ENCODE results near the gene UHRF1. TPM values are rescaled to one million over a fixed set of nuclear protein-coding genes. Genes with fewer than 3 reads are reported as not detected.

The UHRF1 gene
- total and polyA plus RNA-seq, 2 experiments from 2014 or later = 26.9 to 29.4 TPM

GRCh38 chr19:4967738-4968461 is 58.6 kb downstream of the UHRF1 start:
- Histone ChIP-seq H3K79me2 (ENCODE audit: insufficient read depth) (peaks cover 36% of the 10 kb centered on the region), H2AFZ (peak overlapping the region; percentile 85), H3K9me3 (ENCODE audit: low read depth) (no peaks in the 10 kb centered on the region), H3K27me3 (replicated peaks; ENCODE audit: insufficient read depth) (no peaks in the 10 kb centered on the region), H3K4me1 (ENCODE audit: insufficient read depth) (peaks cover 11% of the 10 kb centered on the region), H4K20me1 (ENCODE audit: insufficient read depth) (no peaks in the 10 kb centered on the region), H3K36me3 (ENCODE audit: low read depth) (no peaks in the 10 kb centered on the region), H3K4me3 (peak overlapping the region; percentile 61), H3K4me2 (ENCODE audit: unreplicated experiment) (peak overlapping the region; percentile 54), H3K9ac (peak overlapping the region; percentile 58), H3K27ac (peak overlapping the region; percentile 65), H3F3A (ENCODE audit: insufficient read depth) (peaks cover 42% of the 10 kb centered on the region), H3K9me2 (ENCODE audit: insufficient read depth) (no peaks in the 10 kb centered on the region)
- DNase-seq = peak; percentile 66
- in situ Hi-C loops (cut with MboI) = no loop called here
- WGBS, 2 experiments (ENCODE audit: low coverage in 1 of 2, low lambda C conversion rate in 2 of 2, missing lambda C conversion rate in 2 of 2) = 54 to 64% methylated on average over 16 of the region's 16 CpGs
- TF ChIP-seq EZH2phosphoT487 (IDR thresholded peaks at IDR 0.05; ENCODE audit: insufficient read depth, low read depth) = no peak
- no peak for TF ChIP-seq EZH2 (IDR thresholded peaks at IDR 0.05; ENCODE audit: insufficient read depth, poor library complexity, severe bottlenecking)

GRCh38 chr19:4968462-4969291 is 59.4 kb downstream of the UHRF1 start, which contains the start of gene KDM4B:
Gene KDM4B, plus strand, starts transcription at chr19:4969113. Its CDS starts 63,778 bp downstream, at chr19:5032891.
- Histone ChIP-seq H3K4me1 (ENCODE audit: insufficient read depth) (peaks cover 18% of the 10 kb centered on the region), H4K20me1 (ENCODE audit: insufficient read depth) (no peaks in the 10 kb centered on the region), H3K4me2 (ENCODE audit: unreplicated experiment) (peak within 1 kb of the TSS; percentile 99), H3K9me2 (ENCODE audit: insufficient read depth) (no peaks in the 10 kb centered on the region), H3K4me3 (peak within 1 kb of the TSS; percentile 97), H3K79me2 (ENCODE audit: insufficient read depth) (peaks cover 43% of the 10 kb centered on the region), H3F3A (ENCODE audit: insufficient read depth) (peaks cover 42% of the 10 kb centered on the region), H3K9ac (peak within 1 kb of the TSS; percentile 90), H3K36me3 (ENCODE audit: low read depth) (no peaks in the 10 kb centered on the region), H2AFZ (peak within 1 kb of the TSS; percentile 85), H3K27me3 (replicated peaks; ENCODE audit: insufficient read depth) (no peaks in the 10 kb centered on the region), H3K9me3 (ENCODE audit: low read depth) (no peaks in the 10 kb centered on the region), H3K27ac (peak within 1 kb of the TSS; percentile 65)
- DNase-seq = peak; percentile 100
- TF ChIP-seq EZH2phosphoT487 (IDR thresholded peaks at IDR 0.05; ENCODE audit: insufficient read depth, low read depth) (no peak), EZH2 (IDR thresholded peaks at IDR 0.05; ENCODE audit: insufficient read depth, poor library complexity, severe bottlenecking) (no peak)
- in situ Hi-C loops (cut with MboI) = no loop called here
- 1 to 2% methylated on average over 51 to 69 of the region's 96 CpGs for WGBS, 2 experiments (ENCODE audit: low coverage in 1 of 2, low lambda C conversion rate in 2 of 2, missing lambda C conversion rate in 2 of 2)

- H3K4me3 ChIP-seq = peak overlapping the region; percentile 97
- TF ChIP-seq EZH2phosphoT487 (IDR thresholded peaks at IDR 0.05; ENCODE audit: insufficient read depth, low read depth) = no peak
- TF ChIP-seq EZH2 (IDR thresholded peaks at IDR 0.05; ENCODE audit: insufficient read depth, poor library complexity, severe bottlenecking) = no peak
- H3K27me3 ChIP-seq (replicated peaks; ENCODE audit: insufficient read depth) = no peaks in the 10 kb centered on the region
- in situ Hi-C loops (cut with MboI) = no loop called here
- H3K9me2 ChIP-seq (ENCODE audit: insufficient read depth) = no peaks in the 10 kb centered on the region
- no peaks in the 10 kb centered on the region for H4K20me1 ChIP-seq (ENCODE audit: insufficient read depth)
- H3K4me1 ChIP-seq (ENCODE audit: insufficient read depth) = peaks cover 18% of the 10 kb centered on the region
- H3K79me2 ChIP-seq (ENCODE audit: insufficient read depth) = peaks cover 50% of the 10 kb centered on the region
- no peak for DNase-seq
- peaks cover 42% of the 10 kb centered on the region for H3F3A ChIP-seq (ENCODE audit: insufficient read depth)
- no peaks in the 10 kb centered on the region for H3K9me3 ChIP-seq (ENCODE audit: low read depth)
- H3K9ac ChIP-seq = peak overlapping the region; percentile 90
- no peaks in the 10 kb centered on the region for H3K36me3 ChIP-seq (ENCODE audit: low read depth)
- no peak overlapping the region for H2AFZ ChIP-seq
- peak overlapping the region; percentile 50 for H3K27ac ChIP-seq
- peak overlapping the region; percentile 99 for H3K4me2 ChIP-seq (ENCODE audit: unreplicated experiment)
- 3% methylated on average over 15 to 31 of the region's 54 CpGs for WGBS, 2 experiments (ENCODE audit: low coverage in 1 of 2, low lambda C conversion rate in 2 of 2, missing lambda C conversion rate in 2 of 2)
These were observed 60.0 kb downstream of the UHRF1 start for GRCh38 chr19:4969292-4969771.

- Histone ChIP-seq H3F3A (ENCODE audit: insufficient read depth) (peaks cover 36% of the 10 kb centered on the region), H3K79me2 (ENCODE audit: insufficient read depth) (peaks cover 56% of the 10 kb centered on the region), H3K27me3 (replicated peaks; ENCODE audit: insufficient read depth) (no peaks in the 10 kb centered on the region), H3K27ac (peak overlapping the region; percentile 50), H3K36me3 (ENCODE audit: low read depth) (no peaks in the 10 kb centered on the region), H3K9me2 (ENCODE audit: insufficient read depth) (no peaks in the 10 kb centered on the region), H3K4me1 (ENCODE audit: insufficient read depth) (peaks cover 18% of the 10 kb centered on the region), H3K4me3 (peak overlapping the region; percentile 97), H3K9ac (peak overlapping the region; percentile 90), H3K9me3 (ENCODE audit: low read depth) (no peaks in the 10 kb centered on the region), H3K4me2 (ENCODE audit: unreplicated experiment) (peak overlapping the region; percentile 99), H4K20me1 (ENCODE audit: insufficient read depth) (no peaks in the 10 kb centered on the region), H2AFZ (no peak overlapping the region)
- 1 to 2% methylated on average over 25 of the region's 25 CpGs for WGBS, 2 experiments (ENCODE audit: low coverage in 1 of 2, low lambda C conversion rate in 2 of 2, missing lambda C conversion rate in 2 of 2)
- in situ Hi-C loops (cut with MboI) = no loop called here
- TF ChIP-seq EZH2phosphoT487 (IDR thresholded peaks at IDR 0.05; ENCODE audit: insufficient read depth, low read depth) (no peak), EZH2 (IDR thresholded peaks at IDR 0.05; ENCODE audit: insufficient read depth, poor library complexity, severe bottlenecking) (no peak)
- peak; percentile 73 for DNase-seq
These were observed 60.7 kb downstream of the UHRF1 start for GRCh38 chr19:4969772-4970531.

Measured in GM23248 (cell line).